Activated CD4-positive, alpha-beta T cell treated with anti-CD3 and anti-CD28 coated beads for 4 hours (primary cell): ENCODE data around the gene SLC44A5.

Experiments used
- DNase-seq, 2 donors: peaks; one replicate each; pipeline ENCODE4 v3.0.0-alpha.2; 2020

Gene SLC44A5

DNA sequence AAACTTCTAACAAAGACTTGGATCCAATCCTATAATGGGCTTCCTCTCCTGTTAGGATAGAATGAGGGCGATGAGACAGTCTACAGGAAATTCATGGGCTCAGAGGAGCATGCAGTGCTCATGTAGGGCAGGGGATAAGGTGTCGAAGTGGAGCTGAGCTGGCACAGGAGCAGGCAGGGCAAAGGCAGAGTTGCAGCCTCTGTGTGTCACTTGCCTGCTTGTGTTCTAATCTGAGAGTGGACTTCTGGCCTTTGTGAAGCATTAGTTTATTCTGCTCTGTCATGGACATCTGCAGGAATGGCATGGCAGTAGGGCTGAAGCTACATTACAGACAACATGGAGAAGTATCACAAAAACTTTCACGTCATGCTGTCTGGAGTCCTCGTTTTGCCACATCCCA lies 444.1 kb downstream of the SLC44A5 start:
- no peak for DNase-seq

DNA sequence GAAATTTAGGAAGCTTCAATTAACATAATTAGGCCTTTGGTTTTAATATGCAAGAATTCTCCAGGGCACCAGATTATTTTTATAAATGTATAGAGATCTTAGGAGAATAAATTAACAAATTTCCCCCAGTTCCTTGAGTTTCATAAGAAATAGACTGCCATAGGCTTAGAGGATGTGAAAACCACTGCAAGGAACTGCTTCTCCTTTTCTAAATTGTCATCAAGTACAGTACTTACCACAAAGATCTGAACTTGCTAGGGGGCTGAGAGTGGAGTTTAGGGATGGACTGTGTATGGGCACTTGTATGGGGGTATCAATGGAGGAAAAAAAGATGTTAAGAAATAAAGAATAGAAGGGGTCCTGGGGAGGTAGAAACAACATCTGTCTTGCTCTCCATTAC lies 445.6 kb downstream of the SLC44A5 start:
- no peak for DNase-seq

DNA sequence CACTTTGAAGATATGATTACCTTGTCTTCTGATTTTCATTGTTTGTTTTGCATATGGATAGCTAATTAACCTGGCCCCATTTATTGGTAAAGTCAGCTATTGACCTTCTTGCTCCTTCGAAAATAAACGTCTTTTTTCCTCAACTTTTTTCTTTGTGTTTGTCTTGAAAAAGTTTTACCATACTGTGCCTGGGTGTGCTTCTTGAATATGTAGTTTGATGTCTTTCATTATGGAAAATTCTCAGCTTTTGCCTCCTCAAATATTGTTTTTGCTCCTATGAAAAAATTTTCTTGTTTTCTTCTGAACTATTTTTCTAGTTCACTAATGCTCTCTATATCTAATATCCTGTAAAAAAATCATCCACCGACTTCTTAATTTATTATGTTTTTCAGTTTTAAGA lies 451.8 kb downstream of the SLC44A5 start:
- DNase-seq = no peak
